Measurements from ENCODE around the gene LBX1.

LBX1 gene

DNA sequence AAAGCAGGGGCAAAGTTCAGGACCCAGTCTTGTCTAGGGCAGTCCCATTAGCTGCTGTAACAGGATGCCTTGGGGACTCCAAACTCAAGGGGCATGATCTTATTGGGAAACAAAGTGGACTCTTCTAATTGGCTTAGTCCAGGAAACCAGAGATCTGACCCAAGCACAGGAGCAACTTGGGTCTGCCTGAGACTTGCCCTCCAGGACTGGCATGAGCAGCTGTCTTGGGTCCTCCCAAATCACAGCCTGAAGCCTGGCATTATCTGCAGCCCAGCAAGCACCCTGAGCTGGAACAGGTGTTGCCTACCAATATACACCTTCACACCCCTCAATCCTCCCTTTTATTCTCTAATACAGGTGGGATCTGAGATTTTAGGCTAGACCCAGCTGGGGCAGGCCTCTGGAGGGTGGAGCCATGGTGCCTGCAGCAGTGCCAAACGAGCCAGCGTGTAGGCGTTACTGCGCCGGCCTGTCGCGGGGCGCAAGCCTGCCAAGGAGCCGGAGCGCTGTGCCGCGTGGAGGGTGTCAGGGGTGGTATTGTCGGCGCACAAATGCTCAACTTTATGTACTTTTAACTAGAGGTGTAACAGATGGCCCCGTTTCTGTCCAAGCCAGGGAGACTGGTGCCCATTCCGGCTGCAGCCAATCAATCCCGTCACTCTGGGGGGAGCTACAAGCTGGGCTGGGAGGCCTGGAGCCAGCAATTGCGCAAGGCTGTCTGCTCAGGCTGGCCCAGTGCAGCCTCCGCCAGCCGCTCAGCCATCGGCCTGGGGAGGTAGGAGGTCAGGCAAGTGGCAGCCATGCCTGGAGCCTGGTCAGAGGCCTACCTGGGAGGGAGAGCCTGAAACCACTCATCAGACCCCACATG lies 12.8 kb upstream of the LBX1 start:
- DNase-seq, result peak; percentile 12 to 44

DNA sequence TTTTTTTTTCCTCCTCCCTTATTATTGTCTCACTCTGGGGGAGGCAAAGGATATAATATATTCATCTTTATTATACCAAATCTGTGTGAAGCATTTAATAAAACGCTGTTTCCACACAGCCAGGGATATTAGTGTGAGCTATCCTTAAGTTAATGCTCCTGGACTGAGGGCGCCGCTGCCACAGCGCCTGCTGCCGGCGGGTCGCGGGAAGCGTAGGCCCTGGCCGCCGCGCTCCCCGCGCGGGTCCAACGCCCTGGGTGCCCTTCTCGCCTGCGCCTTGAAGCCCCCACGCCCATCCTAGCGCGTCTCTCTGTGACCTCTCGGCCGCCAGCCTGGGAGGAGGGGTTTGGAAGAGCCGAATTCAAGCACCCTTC lies 9.5 kb upstream of the LBX1 start:
- no peak for DNase-seq

DNA sequence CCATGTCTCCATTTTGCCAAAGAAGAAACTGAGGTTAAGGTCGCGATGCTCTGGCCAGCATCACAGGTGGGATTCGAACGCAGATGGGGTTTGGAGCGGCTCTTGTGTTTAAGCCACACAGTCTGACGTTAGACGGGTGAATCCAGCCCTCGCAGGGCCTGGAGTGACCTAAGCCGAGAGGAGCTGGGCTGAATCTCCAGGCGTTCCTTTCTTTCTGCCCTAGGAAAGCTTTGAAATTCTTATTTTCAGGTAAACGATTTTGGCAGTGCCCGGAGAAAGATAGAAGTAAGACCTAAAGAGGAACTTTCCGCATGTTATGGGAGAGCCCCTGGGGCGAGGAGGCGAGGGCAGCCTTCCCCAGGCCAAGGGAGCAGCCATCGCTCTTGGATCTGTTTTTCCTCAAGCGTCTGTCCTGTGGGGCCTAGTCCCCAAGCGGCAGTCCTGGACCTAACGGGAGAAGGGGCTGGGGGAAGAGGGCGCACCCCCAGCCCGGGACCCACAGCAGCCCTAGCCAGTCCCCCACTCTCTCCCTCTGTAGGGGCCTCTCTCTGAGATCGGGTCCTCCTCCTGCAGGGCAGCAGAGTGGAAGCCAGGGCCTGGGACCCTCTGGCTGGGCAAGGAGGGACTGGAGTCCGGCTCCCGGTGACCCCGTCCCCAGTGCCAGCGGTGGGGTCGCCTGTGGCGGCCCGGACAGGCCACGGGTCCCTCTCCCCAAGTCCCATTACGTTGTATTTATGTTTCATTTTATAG lies 8.9 kb upstream of the LBX1 start:
- no peak for DNase-seq

DNA sequence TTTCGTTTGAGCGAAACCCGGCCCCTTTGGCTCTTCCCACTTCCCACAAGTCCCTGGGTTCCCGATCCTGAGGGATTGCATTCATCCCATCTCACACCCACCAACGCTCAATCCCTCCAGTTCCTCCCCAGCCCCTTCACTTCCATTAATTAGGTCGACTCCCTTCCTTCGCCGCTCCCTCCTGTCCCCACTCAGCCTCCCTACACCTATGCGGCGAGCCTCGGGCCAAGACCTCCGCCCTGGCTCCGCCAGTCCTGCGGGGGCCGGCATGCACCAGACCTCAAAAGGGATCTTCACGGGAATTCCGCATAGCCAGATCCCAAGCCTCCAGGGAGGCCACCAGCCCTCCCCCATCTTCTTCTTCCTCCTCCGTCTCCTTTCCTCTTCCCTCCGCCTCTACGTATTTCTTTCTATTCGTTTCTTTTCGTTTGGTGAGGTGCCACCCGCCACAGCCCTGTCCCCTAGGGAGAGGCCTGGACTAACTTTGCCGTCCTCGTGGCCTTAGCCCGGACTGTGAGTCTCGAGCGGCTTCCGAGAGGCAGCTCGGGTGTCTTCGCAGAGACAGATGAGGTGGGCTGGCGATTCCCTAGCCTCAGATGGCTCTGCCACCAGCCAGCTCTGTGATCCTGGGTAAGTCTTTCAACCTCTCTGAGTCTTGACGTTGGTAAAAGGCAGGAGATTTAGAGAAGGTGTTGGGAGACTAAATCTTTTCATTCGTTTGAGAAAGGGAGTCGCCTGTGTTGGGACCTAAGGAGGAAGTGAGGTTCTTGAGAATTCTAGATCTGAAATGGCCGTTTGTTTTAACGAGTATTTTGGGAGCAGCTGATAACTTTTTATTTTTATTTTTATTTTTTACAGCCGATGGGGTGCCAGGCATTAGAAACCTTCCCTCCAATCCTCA lies 8.1 kb upstream of the LBX1 start:
- no peak for DNase-seq

DNA sequence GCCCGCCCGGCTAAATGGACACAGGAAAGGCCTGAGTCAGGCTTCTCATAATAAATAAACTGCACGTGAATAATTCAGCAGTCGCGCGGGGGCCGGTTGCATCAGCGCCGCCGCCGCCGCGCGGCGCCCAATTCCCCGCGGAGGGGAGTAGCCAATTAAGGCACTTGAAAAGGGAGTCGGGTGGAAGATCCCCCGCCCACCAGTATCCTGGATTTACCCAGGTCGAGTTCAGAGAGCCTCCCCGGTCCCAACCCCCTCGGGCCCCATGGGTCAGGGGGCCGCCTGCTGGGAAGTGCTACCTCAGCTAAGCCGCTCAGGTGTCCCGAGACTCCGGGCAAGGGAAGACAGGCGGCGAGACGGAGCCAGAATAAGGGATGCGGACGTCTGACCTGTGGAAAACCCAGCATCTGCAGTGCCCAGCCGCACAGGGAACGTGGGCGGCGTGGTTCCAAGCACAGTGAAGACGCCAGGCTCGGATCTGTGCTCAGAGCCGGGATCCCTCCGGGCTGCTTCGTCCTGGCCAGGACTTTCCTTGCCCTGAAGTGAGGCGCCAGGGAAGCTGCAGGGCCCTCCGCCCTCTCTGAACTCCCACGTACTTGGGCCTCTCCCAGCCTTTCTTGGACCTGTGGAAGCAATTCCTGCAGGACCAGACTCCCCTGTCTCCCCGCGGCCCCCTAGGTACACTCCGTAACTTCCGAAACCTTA lies 7.3 kb upstream of the LBX1 start:
- no peak for DNase-seq

DNA sequence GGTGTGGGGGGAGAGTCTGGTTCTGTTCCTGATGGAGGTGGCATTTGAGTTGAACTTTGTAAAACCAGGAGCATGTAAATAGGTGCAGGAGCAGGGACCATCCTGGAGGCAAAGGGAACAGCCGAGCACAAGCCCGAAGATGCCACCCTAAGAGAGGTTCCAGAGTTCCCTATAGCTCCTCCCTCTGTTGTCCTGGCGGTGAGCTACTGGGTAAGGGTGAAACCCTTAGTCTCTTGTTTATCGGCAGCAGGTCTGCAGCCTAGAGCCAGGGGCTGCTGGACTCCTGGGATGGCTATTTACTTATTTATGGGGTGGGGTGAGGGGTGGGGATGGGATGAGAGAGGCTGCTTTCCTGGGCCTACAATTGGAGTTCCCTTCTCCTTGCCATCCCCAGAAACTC lies 6.5 kb upstream of the LBX1 start:
- DNase-seq, result no peak

DNA sequence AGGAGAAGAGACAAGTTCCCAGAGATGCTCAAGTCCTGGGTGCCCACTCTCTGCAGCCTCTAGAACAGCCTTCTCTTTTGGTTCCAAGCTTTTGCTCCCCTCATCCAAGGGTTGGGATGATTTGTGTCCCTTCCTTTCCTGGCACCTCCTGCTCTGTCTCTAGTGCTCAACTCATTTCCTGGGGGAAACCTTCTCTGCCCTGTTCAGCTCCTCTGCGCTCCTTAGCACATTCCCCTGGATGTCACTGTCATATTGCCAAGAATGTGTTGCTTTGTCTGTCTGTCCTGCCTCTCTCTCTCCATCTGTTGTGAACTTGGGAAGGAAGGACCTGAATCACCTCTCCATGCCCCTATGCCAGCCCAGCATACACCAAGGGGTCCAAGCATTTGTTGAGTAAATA lies 5.1 kb upstream of the LBX1 start:
- no peak for DNase-seq

DNA sequence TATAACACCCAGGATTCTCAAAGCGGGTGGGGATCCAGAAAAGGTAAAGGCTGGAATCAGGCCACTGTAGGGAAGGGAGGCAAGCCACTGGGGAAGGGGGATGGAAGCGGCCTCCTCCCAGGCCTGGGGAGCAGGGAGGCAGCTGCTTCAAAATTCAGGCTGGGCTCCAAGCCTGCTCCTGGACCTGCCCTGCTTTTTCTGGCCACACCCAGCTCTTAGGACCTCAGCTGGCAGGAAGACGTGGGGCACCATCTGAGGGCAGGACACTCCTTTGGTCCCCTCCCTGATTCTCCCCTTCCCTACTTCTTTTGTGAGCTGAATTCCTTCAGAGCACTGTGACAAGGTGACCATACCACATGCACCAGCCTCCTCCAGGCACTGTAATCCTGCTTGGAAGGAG lies 4.6 kb upstream of the LBX1 start:
- no peak for DNase-seq

DNA sequence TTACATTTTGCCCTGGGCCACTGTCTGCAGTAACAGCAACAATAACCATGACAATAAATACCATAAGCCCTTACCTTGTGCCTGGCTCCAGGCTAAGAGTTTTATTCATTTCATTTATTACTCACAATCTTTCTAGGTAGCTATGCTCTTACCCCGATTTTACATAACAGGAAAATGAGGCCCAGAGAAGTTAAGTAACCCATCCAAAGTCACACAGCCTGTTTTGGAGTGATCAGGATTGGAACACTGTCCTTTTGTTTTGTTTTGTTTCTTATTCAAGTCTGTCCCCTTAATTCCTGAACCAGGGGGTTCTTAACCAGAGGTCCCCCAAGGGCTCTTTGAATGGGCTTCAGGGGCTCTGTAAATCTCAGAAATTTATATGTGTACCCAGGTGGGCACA lies 4.2 kb upstream of the LBX1 start:
- DNase-seq, result no peak

DNA sequence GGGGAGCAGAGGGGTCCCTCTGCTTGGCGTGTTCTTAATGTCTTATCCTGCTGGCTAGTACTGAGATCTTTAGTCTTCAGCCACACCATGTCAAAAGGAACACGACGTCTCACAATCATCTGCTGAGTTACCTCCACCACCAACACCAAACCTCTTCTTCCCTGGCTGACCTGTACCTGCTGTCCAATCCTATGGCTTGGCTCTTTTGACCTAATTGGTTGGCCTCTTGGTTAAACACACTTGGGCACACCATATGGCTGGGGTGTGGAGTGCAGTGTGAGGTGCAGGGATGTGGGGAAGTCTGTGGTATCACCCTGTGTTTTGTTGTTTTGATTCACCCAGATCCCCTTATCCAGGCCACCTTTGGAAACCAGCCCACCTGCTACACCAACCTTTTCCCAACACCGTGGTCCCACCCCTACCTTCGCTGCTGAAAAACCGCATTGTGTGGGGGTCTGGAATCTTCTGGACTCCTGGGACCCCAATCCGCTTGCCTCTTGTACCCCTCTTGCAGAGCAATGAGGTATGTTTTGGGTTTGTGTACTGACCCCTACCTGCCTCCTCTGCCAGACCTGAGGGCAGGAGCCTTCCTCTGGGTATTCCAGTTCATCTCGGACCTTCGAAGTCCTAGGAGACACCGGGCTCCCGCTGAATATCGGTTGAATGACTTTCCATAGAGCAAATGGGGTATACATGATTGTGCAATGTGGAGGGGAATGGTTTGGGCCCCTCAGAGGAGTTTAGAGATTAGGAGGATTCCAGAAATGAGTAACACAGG lies 2.8 kb upstream of the LBX1 start:
- DNase-seq, result no peak

DNA sequence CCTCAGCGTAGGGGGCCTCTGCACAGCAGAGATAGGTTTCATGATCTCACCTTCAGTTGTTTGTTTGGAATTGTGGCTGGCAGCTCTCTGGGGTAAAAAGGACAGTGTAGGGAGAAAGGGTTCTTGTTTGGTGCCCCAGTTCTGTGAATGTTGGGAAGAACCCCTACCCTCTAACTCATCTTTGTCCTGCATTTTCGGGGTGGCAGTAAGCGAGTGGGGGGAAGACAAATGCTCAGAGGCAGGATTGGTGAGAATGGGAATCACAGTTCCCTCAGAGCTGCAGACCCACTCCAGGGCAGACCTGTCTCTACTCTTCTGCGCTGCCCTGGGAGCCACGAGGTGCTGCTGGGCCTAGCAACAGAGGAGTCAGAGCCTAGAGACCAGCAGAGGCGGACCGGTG lies 1.8 kb upstream of the LBX1 start:
- no peak for DNase-seq

DNA sequence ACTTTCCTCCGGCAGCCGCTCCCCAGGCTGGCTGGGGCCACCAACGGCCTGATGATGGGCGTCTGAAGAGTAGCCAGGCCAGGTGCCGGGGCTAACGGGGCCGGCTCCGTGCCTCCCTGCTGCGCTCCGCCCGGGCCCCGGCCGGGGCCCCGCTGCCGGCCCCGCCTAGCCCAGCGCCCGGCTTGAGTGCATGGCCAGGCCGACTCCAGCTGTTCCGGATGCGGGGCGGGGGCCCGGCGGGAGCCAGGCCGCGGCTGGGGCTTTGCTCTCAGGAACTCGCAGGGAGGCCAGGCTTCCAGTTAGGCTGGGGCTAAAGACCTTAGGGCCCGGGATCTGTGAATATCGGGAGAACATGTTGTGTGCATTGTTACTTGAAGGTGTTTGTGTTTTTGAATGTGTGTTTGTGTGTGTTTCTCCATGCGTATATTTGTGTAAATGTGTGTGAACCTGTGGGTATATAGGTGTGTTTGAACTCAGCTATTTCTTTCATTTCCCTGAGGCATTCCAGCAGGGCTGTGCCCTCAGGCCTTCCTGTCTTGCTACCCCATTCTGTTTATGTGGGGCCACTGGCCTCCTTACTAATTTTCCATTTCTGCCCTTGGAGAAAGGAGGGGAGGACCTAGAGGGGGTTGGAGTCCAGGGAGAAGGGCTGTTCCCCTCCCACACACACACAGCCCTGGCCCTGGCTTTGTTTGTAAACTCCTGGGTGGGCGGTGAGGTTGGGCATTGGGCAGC lies 1.1 kb upstream of the LBX1 start:
- no peak for DNase-seq

DNA sequence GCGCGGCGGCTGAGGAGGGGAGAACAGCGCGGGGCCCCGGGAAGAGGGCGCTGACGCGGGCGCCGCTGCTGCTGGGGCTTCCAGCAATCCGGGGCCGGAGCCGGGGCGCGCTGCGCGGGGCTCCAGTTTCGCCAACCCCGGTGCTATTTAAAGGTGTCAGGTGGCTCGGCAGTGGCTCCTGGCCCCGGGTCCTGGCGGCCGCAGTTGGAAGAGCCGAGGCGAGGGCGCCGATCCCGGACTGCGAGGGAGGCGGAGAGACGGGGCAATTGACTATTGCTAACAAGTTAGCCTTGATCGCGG lies 347 bp downstream of the LBX1 start:
- no peak for DNase-seq

DNA sequence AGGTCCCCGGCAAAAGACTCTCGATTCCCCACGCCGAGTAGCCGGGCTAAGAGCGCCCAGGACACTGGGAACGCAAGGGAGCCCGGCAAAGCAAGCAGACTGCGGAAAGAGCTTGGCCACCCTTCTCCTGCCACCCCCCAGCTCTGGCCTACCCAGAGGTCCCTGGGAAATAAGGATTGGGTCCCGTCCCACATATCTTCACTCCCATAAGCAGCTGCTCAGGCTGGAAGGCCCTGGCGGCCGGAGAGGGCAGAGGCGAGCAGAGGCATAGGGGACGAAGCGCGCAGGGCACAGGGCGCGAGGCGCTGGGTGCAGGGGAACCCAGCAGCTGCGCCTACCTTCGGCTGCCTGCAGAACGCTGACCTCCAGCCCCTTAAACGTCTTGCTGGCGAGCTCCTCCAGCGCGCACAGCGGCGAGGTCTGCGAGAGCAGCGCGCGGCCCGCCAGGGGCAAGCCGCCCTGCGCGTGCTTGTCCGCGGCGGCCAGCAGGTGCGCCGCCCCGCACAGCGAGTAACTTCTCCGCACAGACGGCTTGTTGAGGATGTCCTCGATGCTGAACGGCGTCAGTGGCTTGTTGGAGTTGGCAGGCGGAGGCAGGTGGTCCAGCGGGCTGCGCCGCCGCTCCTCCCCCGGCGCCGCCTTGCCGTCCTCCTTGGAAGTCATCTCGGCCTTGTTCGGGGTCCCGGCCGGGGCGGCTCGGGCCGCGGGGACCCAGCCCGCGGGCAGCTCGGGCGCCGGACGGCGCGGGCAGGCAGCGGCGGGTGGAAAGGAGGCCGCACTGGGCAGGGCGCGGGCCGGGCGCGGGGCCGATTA lies 904 bp downstream of the LBX1 start:
- no peak for DNase-seq

DNA sequence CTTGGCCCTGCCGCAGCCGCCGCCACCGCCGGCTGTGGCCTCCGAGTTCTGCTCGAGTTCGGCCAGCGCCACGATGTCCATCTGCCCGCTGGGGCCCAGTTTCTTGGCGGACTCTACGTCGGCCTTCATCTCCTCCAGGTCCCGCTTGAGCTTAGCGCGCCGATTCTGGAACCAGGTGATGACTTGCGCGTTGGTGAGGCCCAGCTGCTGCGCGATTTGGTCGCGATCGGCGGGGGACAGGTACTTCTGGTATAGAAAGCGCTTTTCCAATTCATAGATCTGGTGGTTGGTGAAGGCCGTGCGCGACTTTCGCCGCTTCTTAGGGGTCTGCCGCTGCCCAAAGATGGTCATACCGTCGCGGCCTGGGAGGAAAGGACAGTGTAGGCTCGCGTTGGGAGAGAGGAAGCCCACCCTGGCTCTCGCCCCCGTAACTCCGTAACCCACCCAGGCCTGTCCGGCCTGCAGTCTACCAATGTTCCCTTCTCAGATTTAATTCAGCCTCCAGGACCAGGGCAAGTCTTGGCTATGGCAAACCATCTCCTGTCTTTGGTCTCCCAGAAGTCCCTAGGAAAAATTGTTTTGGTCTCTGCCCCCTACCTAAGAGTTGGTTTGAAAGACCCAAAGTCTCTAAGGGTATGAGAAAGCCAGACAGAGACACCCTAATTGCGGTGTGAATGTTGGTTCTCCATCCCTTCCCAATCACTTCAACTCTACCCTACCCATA lies 1.7 kb downstream of the LBX1 start:
- DNase-seq, result no peak

DNA sequence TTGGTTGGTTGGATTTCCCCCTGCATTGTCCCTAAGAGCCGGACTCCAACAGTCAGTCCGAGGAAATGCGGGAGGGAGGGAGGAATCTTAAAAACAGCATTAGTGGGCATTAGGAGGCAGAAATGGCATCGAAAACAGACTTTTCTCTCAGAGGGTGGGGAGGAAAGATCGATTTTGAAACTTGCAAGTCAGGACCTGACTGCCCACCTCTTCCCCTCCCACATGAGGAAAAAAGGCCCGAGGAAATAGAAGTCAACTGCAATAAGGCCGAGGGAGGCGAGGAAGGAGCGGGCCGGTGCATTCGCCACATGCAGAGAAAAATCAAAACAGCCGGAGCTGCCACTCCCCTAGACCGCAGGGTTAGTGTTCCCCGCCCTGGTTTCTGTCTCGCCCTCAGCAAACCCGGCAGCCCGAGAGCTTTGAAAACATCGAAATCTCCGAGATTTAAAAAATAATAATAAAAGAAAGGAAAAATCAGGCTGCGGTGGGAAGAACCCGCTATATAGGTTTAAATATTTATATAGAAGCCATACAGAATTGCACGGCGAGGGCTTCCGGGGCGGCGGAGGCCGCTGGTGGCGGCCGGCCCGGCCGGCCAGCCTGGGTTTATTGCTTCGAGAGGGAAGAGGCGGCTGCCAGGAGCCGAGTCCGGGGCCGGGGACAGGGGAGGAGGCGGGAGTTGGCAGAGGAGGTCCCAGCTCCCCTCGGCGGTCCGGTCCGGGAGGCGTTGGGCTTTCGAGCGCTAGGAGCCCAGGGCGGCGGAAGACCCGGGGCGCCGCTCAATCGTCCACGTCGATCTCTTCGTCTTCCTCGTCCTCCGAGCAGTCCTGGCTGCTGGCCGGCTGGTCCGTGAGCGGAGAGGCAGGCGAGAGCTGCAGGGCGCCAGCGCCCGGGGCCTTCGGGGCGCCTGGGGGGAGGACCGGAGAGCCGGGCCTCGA lies 2.5 kb downstream of the LBX1 start:
- no peak for DNase-seq

DNA sequence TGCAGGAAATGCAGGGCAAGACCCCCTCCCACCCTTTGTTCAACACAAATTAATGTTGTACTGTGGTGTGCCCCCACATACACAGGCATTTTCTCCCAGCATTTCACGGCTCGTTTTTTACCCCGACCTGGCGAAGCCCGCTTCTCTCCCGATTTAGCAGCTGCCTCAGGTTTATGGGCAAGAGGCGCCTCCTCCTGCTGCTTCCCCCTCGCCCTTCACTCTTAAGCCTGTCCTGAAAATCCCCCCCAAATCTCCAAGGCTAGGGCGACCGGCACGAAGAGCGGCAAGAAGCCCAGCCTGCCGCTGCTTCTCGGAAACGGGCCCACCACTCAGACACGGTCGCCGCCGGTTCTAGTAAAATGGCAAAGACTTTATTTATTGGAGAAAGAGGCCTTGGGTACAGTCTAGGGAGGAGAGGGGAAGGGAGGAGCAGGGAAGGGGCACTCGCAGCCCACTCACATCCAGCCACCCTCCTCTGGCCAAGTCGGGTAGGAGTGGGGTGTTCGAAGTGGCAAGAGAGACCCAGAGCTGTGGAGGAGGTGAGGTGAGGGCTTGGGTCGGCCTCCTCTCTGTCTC lies 3.3 kb downstream of the LBX1 start:
- DNase-seq, result no peak

All from cerebellar nuclear complex (tissue), 1 donor.